Non-pigmented ciliary epithelial cell (primary cell): ENCODE measurements around the gene IFNAR1.
A peak's percentile ranks its signal among the peaks of the same experiment; 100 is the strongest.
"Not testable (repeated sequence)": the region's sequence is repeated elsewhere in the genome, so short reads cannot be mapped to it uniquely, and the experiment has no call there.

Experiments used
- DNase-seq: peaks from one replicate; pipeline ENCODE4 v3.0.0-alpha.2; 2010; ENCODE audit warnings: low read depth

Gene IFNAR1

DNA sequence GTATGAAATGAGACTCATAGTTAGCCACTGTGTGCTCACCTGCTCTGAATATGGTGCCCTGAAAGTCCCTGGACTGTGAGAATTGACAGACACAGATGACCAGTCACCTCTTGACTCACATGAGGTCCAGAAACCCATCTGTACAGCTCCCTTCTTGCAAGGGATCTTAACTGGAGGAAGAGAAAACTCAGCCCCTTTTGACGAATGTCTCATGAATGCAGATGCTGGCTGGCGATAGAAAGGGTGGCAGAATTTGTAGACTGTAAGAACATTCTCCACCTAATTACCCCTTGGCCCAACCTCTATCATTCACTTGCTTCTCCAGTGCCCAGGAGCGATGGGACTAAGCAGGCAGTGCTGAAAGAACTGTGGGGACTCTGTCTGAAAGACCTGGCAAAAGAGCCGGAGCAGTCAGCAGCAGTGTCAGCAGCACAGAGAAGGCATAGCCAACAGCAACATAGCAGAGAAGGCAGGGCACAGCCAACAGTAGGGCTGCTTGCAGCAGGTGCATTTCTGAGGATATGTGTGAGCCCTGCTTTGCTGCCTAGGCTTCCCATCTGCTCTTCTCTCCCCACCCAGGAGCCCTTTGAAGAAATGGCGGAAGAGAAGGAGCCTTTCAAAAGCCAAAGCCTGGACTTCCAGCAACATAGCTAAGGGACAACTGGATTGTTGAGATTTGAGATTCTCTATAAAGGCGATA lies 52.6 kb downstream of the IFNAR1 start:
- DNase-seq, result no peak

DNA sequence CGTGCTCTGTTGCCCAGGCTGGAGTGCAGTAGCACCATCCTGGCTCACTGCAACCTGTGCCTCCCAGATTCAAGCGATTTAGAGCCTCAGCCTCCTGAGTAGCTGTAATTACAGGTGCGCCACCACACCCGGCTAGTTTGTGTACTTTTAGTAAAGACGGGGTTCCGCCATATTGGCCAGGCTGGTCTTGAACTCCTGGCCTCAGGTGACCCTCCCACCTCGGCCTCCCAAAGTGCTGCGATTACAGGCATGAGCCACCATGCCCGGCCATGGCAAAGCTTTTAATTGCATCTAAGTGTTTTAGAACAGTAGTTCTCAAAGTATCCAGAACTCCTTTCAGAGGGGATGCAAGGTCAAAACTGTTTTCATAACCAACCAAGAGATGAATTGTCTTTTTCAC lies 53.3 kb downstream of the IFNAR1 start:
- no peak for DNase-seq

DNA sequence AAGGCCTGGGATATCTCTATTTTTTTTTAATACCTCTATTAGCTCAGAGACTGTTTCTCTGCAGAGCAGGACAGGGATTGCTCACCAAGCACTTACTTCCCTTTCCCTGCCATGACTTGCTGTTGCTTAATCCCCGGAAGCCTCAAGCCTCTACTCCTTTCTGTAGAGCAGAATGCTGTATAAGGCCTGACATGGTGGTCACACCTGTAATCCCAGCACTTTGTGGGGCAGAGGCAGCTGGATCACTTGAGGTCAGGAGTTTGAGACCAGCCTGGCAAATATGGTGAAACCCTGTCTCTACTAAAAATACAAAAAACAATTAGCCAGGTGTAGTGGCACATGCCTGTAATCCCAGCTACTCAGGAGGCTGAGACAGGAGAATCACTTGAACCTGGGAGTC lies 55.2 kb downstream of the IFNAR1 start:
- DNase-seq, result peak; percentile 58

DNA sequence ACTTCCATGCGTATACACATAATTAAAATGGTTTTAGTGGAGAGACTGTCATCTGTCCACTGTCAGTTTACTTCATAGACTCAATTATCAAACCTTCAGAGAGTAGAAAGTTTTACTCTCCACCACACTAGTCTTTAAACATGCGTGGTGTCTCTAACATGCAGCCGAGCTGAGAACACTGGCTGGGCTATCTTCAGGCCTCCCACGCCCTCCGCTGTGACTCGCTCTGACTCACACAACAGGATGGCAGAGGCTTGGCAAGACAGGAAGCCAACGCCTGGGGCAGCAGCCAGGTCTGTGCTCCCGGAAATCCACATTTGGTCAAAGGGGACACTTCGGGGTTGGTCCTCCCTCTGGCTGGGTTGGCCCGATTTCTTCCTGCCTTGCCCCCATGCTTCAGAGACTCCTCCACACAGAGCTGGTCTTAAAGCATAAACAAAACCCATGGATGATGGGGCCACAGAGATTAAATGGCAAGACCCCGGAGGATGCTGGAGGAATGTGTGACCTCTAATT lies 55.8 kb downstream of the IFNAR1 start:
- peak; percentile 86 for DNase-seq

DNA sequence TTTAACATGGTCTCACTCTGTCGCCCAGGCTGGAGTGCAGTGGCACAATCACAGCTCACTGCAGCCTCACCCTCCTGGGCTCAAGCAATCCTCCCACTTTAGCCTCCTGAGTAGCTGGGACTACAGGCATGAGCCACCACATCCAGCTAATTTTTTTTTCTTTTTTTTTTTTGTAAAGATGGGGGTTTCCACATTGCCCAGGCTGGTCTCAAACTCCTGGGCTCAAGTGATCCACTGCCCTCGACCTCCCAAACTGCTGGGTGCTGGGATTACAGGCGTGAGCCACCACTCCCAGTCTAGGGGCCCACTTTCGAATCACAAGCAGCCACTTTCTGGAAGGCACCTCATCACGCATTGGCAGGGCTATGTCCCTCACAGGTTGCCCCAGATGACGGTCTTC lies 56.6 kb downstream of the IFNAR1 start:
- DNase-seq, result not testable (repeated sequence)

DNA sequence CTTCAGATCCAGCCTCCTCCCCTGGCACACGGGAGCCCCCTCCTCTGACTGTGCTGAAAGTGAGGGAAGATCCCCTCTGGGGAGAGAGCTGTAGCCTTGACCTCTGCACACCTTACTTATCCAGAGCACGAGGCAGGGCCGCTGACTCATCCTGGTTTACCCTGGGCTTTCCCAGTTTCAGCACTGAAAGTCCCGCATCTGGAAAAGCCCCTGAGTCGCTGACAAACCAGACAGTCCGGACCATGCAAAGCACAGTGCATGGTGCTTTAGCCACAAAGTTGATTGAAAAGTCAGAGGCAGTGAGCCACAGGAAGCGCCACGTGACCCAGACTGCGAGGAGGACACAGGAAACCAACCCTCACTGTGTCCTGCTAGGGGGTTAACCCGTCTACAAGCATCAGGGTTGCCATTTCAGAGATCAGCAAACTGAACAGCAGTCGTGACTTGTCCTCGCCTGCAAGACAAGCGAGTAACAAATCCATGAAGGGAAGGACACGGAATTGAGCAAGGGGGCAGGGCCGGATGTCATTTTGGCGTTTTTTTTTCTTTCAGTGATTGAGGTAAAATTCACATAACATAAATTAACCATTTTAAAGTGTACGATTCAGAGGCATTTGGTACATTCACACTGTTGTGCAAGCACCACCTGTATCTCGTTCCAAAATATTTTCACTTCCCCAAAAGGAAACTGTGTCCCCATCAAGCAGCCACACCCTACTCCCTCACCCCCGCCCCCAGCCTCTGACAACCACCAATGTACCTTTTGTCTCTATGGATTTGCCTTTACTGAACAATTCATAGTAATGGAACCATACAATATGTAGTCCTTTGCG lies 58.5 kb downstream of the IFNAR1 start:
- DNase-seq, result peak; percentile 55

DNA sequence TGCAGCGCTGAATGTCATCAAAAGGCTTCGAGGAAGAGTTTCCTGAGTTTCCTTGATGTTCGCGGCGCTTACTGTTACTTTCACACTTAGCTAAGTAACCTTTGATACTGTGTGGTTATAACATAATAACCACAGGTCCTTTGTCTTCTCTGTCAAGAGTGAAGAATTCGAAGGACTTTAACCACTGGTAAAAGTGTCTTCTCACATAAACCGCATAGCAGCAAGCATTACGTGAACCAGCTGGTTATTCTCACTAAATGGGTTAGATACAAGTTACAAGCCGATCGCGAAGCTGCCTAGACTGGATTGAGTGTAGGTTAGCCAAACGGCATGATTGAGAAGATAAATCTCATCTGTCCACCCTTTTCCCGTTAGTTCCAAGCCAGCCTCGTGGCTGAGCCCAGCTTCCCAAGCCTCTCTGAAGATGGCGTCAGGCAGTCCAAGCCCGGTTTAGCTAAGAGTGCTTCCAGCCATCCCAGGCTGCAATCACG lies 60.1 kb downstream of the IFNAR1 start:
- DNase-seq, result peak; percentile 30

DNA sequence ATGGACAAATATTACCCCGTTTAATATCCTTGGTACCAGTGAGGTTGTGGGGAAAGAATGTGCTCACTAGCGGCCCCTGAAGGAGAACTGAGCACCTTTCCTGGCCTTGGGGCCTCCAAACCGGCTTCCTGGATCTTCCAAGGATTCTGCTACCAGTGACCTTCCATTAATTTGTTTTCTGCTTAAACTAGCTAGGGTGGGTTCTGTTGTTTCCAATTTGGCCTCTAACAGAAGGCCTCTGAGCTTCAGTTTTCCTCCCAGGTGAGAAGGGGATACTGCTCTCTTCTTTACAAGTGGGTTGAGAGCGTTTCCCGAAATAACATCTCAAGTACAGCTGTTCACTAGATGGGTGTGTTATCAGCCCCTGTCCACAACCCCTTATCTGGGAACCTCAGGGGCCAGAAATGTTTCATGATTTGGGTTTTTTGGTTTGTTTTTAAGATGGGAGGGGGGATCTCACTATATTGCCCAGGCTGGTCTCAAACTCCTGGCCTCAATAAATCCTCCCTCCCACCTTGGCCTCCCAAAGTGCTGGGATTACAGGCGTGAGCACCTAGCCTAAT lies 61.5 kb downstream of the IFNAR1 start:
- DNase-seq, result no peak

DNA sequence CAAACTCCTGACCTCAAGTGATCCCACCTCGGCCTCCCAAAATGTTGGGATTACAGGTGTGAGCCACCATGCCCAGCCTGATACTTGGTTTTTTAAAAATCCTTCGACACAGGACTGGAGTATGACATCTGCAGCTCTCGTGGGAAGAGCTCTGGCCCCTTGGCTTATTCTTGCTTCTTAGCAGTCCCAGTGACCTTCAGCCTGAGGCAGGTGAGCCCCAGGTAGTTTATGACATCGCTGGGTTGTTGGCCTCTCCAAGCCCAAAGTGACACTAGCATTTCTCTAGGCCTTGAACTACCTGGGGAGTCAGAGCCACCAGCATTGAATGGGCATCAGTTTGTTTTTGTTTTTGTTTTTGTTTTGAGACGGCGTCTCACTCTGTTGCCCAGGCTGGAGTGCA lies 62.5 kb downstream of the IFNAR1 start:
- no peak for DNase-seq

DNA sequence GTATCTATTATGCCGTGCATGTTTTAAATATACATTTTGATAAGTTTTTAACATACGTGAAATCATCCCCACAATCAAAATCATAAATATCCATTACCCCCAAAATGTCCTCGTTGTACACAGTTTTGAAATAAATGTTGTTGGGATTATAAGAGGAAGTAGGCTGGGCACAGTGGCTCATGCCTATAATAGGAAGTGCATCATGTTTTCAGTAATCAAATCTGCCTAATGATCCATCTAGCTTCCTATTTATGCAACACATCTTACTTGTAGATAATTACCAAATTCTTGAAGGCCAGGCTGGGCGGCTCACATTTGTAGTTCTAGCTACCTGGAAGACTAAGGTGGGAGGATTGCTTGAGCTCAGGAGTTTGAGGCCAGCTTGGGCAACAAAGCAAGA lies 63.4 kb downstream of the IFNAR1 start:
- no peak for DNase-seq

DNA sequence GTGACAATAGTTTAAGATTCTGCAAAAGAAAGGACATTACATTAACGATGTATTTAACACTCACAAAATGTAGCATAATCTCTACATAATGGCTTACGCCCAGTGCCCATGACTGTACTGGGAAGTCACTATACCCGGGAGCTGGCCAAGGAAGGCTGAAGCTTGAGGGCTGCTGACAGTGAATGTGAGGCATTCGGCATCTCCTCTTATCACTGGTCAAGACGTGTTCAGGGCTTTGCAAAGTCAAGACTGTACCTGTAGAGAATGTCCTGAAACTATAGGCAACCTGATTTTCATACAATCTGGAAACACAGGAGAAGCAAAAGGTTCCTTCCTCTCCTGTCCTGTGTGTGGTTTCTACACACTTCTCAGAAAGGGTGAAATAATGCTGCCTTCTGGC lies 65.7 kb downstream of the IFNAR1 start:
- no peak for DNase-seq

DNA sequence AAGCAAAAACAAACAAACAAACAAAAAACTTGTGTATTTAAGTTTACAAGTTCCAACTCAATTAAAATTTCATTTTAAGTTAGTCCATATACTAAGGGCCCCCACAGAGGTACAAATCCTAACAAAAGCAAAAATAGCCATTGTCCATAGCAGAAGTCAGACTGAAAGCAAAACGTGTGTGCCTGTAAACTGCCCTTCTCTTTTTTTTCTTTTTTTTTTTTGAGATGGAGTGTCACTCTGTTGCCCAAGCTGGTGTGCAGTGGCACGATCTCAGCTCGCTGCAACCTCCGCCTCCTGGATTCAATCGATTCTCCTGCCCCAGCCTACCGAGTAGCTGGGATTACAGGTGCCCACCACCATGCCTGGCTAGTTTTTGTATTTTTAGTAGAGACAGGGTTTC lies 66.9 kb downstream of the IFNAR1 start:
- DNase-seq, result no peak

DNA sequence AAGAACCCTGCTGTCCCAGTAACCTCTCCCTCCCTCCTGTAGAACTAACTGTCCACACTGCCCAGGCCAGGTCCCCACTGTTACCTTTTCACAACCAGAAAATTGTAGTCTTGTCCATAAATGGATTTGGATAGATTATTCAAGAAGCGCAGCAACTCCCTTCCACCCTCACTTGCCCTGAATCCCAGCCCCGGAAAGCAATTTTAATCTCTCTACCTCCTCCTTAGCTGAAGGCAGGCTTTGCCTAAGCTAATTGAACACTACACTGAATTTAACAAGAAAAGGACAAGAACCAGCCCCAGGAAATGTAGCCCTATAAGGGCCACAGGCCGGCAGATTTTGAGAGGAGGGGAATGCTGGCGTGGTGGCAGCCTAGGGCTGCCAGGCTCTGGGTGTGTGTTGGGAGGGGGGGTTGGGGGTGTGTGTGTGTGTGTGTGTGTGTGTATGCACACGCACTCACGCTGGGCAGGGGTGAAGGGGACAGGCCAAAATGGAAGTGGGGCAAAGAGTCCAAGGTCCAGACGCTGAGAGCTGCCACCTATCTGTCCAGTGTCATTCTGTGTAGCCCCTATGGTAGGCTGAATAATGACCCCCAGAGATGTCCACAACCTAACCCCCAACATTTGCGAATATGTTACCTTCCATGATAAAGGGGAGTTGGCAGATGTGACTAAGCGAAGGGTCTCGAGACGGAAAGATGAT lies 67.7 kb downstream of the IFNAR1 start:
- DNase-seq, result no peak

DNA sequence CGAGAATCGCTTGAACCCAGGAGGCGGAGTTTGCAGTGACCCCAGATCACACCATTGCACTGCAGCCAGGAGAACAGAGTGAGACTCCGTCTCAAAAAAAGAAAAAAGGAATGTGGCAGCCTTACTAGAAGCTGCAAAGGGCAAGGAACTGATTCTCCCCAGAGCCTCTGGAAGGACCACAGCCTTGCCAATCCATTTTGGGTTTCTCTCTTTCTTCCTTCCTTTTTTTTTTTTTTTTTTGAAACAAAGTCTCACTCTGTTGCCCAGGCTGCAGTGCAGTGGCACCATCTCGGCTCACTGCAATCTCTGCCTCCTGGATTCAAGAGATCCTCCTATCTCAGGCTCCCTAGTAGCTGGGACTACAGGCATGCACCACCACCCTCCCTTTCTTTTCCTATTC lies 68.6 kb downstream of the IFNAR1 start:
- DNase-seq, result no peak

DNA sequence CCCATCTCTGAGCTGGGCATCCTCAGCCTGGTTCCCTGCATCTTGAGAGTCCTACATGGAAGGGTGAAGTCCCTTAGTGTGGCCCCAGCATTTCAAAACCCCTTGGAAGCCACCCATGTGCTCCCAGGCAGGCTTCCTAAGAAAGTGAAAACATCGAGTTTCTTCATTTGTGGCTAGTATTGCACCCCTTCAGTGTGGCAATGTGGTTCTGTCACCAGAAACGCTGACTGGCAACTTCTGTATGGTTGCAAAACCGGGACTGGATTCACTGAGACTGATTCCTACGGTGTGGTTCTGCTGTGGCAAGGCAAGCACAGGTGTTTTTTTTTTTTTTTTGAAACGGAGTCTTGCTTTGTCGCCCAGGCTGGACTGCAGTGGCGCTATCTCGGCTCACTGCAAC lies 69.5 kb downstream of the IFNAR1 start:
- DNase-seq, result no peak

DNA sequence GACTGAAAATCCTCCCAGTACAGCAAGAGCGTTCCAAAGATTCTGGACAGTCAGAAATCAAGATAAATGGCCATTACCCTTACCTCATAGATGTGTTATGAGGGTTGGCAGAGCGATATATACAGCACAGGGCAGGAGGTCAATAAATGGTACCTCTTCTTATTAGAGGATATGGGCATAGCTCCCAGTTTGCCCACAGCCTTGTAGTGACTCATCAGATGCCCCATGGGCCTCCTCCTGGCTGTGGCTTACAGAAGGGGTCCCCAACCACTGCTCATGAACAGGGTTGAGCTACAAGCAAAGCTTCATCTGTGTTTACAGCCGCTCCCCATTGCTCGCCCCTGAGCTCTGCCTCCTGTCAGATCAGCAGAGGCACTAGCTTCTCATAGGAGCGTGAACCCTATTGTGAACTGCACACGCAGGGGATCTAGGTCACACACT lies 71.1 kb downstream of the IFNAR1 start:
- DNase-seq, result no peak

DNA sequence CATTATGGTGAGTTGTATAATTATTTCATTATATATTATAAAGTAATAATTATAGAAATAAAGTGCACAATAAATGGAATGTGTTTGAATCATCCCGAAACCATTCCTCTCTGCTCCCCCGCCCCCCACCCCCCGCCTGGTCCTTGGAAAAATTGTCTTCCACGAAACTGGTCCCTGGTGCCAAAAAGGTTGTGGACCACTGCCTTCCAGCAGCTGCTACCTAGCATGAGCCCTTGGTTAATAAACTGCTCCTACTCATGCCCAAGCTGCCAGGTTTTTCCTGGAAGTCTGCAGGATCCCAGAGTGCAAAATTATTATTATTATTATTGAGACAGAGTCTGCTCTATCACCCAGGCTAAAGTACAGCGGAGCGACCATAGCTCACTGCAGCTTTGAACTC lies 71.7 kb downstream of the IFNAR1 start:
- no peak for DNase-seq

DNA sequence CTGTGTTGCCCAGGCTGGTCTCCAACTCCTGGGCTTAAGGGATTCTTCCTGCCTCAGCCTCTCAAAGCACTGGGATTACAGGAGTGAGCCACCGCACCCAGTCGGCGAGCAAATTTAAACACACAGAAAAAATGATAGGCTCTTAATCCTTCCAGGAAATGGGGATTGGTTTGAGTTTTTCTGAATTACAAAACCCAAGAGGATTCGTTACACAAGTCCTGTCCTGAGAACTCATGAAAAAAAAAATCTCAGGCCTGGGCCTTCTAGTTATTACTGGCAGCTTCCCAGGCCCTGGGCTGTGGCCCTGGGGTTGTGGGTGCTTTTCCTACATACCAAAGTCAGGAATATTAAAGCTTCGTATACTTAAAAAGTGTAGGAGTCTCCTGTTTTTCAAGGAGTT lies 72.2 kb downstream of the IFNAR1 start:
- peak; percentile 63 for DNase-seq

DNA sequence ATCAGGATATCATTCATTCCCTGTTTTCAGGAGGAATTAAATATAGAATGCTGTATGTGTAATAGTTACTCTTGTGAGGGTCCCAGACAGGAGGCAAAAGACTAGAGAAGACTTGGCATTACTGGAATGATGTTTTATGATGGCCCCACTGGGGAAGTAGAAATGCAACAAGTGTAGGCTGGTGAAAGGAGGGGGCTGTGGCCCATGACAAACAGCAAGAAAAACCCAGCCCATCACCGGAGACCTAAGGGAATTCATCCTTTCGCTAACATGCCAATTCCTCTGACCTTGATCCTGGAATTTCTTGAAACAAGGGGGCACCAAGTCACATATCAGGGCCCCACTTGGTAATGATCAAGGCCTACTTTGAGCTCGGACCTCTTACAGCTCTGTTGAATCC lies 72.9 kb downstream of the IFNAR1 start:
- no peak for DNase-seq

DNA sequence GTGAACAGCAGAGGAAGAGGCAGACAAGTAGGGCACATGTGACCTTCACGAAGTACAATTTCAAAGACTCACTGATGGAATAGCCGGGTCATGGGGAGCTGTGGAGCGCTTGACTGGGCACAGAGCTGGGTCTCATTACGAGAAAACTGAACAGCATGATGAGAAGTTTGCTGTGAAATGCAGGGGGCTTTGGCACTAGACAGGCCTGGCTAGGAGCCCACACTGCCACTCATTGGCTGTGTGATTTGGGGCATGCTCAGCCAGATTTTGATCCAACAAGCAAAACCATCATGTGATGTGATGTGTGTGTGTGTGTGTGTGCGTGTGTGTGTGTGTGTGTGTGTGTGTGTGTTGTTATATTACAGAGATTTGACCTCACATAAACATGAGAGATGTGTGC lies 73.6 kb downstream of the IFNAR1 start:
- DNase-seq, result no peak

DNA sequence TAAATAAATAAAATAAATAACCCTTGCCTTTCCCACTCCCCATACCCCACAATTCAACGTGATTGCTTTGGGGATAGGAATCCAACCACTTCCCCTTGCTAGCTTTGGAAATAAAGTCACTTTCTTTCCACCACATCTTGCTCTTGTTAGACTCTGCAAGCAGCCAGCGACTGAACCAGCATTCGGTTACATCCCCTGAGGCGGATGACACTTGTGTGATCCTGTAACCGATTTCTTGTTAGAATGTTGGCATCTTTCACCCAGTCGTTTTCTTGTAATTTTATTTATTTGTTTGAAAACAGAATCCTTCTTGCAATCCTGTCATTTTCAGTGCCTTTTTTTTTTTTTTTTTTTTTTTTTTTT lies 76.8 kb downstream of the IFNAR1 start:
- DNase-seq, result no peak
